GM18873 (cell line): ENCODE results near the gene MEF2C.

Experiments used
- ATAC-seq: cut with Tn5 transposase; IDR thresholded peaks from one replicate; pipeline ENCODE4 v1.9.1; 2021; ENCODE audit warnings: mild to moderate bottlenecking, moderate library complexity, moderate number of reproducible peaks; ENCODE audit not compliant: unreplicated experiment, low FRiP score

The MEF2C gene

GRCh38 chr5:88769165-88769564 is 113.8 kb downstream of the MEF2C start:
- ATAC-seq, result no peak

- ATAC-seq, result no peak
Observed at GRCh38 chr5:88768411-88768810, 114.6 kb downstream of the MEF2C start.

- no peak for ATAC-seq
Observed at GRCh38 chr5:88765798-88766197, 117.2 kb downstream of the MEF2C start.

- ATAC-seq, result no peak
Observed at GRCh38 chr5:88765171-88765570, 117.8 kb downstream of the MEF2C start.

GRCh38 chr5:88761939-88762338 is 121.0 kb downstream of the MEF2C start:
- no peak for ATAC-seq

DNA sequence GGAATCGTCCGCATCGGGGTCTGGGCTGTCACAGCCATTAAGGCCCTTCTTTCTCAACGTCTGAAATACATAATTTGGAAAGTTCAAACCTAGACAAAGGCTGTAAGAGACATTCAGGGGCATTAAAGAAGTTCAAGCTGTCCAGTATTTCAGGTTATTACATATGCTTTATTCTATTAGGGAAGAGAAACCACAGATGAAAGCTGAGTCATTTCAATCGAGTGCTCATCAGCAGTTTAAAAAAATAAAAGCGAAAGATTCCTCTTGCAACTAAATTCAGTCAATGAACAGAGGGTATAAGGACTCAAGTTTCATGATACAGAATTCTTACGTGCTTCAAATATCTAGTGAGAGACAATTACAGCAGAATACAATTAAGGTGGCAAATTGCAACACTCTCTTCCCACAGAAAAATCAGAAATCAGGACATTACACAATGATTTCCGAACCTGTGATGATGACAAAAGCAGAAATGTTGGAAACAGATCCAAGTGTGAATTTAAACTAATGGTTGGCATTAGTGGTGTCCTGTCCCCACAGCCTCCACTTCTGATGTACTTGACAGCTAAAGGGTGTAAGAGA is 121.6 kb downstream of the MEF2C start:
- ATAC-seq, result no peak

- no peak for ATAC-seq
Observed at GRCh38 chr5:88760527-88760926, 122.5 kb downstream of the MEF2C start.

DNA sequence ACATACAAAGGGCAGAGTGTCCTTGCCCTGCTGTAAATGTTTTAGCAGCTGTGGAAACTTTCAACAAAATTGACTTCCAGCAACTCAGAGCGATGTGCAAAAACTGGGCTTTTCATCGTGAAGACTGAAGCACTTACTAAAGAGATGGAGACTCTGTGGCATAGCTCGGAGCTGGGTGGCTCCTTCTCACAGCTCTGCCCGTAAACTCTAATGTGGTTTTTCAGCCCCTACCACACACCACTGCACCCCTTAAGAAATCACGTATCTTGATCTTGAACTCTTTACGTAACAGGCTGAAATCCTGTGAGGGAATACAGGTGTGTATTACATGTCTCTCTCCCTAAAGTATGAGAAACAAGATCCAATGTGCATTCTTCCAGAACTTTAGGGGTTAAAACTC is 124.4 kb downstream of the MEF2C start:
- no peak for ATAC-seq

GRCh38 chr5:88758184-88758583 is 124.8 kb downstream of the MEF2C start:
- no peak for ATAC-seq

DNA sequence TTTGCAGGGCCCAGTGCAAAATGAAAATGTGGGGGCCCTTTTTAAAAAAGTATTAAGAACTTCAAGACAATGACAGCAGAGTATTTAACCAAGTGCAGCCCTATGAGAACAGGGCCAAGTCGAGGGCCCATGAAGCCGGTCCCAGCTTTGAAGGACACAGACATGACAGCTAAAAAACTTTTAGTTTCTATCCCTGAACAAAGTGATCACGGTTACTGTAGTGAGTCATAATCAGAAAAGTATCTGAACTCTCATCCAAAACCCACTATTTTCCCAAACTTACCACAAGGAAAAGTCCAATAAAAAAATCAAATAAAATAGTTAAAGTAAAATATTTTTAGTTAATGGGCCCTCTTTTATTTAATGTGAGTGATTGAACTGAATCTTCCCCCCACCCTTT is 126.0 kb downstream of the MEF2C start:
- no peak for ATAC-seq

- no peak for ATAC-seq
Observed at GRCh38 chr5:88748666-88749065, 134.3 kb downstream of the MEF2C start.

GRCh38 chr5:88746438-88746882 is 136.5 kb downstream of the MEF2C start:
- peak; percentile 86 for ATAC-seq

DNA sequence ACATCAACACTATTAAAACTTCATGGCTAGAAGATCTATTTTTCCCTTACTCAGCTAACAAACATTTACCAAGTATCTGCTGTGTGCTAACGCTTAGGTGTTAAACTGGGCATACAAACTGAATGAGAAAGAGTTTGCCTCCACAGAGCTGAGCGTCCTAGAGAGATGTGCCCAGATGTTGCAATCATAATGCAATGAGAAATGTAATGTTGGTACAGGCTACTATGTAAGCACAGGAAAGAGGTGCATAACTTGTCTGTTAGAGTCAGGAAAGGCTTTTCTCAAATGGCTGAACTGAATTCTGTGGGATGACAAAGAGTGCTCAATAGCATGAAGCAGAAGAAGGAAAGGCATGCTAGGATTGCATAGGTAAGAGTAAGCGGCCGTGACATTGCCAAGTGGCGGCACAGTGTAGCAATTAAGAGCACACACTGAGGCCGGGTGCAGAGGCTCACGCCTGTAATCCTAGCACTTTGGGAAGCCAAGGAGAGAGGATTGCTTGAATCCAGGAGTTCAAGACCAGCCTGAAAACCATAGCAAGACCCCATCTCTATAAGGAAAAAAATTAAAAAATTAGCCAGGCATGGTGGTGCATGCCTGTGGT is 137.8 kb downstream of the MEF2C start:
- no peak for ATAC-seq

- no peak for ATAC-seq
Observed at GRCh38 chr5:88743231-88743834, 139.7 kb downstream of the MEF2C start.

DNA sequence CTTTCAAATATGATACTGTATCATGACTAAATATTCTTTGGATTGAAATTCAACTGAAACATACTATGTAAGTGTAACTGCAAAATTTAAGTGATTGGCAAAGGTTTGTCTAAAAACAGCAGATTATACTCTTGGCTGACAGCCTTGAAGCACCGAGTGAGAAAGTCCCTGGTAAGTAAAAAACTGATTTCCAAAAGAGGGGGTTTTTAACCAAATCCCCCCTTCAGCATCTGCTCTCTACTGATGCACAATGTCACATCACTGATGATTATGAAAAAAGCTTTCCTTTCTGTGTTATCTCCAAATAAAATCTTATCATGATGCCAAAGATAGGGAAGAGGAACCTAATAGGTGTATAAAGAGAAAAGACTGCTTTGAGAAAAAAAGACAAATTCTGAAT is 141.0 kb downstream of the MEF2C start:
- no peak for ATAC-seq

DNA sequence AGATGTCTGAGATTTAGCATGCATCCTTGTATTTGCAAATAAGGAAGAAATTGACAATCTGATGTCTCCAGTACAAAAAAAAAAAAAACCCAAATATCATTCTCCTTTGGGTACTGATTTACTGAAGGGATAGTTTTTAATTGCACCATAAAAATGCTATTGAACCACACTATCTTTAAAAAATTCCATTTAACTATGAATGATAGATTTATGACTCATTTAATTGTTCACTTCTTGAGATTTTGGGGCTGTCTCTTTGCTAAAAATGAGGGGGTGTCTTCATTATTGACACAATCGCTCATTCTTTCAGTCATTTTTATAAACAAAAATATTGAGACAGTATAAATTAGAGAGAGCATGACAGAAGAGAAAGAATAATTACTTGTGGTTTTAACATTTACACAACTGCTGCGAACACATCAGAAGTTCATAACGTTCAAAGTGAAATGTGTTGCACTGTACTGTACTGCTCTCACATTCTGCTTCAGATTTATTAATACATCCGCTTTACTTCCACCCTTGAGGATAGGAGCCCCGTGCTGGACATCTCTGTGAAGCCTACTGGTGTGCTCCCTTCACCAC is 142.3 kb downstream of the MEF2C start:
- no peak for ATAC-seq

- peak; percentile 31 for ATAC-seq
Observed at GRCh38 chr5:88736494-88736893, 146.5 kb downstream of the MEF2C start.

- no peak for ATAC-seq
Observed at GRCh38 chr5:88734983-88735382, 148.0 kb downstream of the MEF2C start.

DNA sequence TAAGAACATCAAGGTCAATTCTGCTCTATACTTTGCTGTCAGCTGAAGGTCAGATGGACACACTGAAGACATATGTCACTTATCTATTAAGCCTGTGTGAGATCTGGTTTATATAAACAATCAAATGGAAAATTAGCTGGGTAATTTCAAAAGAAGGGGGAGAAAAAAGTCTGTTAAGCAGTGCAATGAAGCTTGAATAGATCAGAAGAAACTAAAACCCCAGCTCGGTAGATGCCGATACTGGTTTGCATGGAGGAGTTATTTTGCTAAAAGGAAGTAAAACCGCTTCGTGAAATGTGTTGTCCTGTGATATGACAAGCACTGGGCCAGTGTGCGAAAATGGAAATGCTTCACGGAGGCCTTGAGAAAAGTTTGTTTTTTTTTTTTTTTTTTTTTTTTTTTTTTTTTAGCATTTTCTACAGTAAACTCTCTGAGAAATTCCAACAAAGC is 148.8 kb downstream of the MEF2C start:
- ATAC-seq, result peak; percentile 51

GRCh38 chr5:88732862-88733261 is 150.1 kb downstream of the MEF2C start:
- no peak for ATAC-seq

- peak; percentile 45 for ATAC-seq
Observed at GRCh38 chr5:88732181-88732633, 150.8 kb downstream of the MEF2C start.

GRCh38 chr5:88729829-88730182 is 153.2 kb downstream of the MEF2C start:
- ATAC-seq, result no peak
